HG03066 (cell line): ENCODE results near the gene PPP1R9B.

ENCODE experiments used
- ATAC-seq: cut with Tn5 transposase; IDR thresholded peaks from one replicate; pipeline ENCODE4 v1.9.1; 2021; ENCODE audit warnings: low read depth; ENCODE audit not compliant: unreplicated experiment

The PPP1R9B gene

GRCh38 chr17:50187751-50188530, 37.5 kb upstream of the PPP1R9B start:
- ATAC-seq, result no peak

GRCh38 chr17:50187394-50187725, 36.9 kb upstream of the PPP1R9B start:
- ATAC-seq, result no peak

- ATAC-seq, result no peak
Observed at GRCh38 chr17:50186661-50187393, 36.4 kb upstream of the PPP1R9B start.

GRCh38 chr17:50185631-50186471, 35.4 kb upstream of the PPP1R9B start:
- ATAC-seq, result no peak

- ATAC-seq, result no peak
Observed at GRCh38 chr17:50184611-50185398, 34.3 kb upstream of the PPP1R9B start.

DNA sequence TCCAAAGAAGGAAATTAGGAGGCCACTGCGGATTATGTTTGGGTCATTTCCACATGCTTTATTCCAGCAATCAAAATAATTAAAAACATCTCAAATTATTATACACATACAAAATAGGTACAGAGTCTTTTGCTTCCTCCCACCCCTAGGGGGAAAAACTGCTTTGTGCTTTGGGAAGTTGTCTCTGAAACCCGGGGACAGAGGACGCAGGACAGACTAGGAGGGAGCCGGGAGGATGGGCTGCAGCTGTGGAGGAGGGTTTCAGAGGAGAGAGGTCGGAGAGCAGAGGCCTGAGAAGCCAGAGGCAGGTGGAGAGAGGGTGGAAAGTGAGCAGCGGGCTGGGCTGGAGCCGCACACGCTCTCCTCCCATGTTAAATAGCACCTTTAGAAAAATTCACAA, 33.6 kb upstream of the PPP1R9B start:
- ATAC-seq, result no peak

DNA sequence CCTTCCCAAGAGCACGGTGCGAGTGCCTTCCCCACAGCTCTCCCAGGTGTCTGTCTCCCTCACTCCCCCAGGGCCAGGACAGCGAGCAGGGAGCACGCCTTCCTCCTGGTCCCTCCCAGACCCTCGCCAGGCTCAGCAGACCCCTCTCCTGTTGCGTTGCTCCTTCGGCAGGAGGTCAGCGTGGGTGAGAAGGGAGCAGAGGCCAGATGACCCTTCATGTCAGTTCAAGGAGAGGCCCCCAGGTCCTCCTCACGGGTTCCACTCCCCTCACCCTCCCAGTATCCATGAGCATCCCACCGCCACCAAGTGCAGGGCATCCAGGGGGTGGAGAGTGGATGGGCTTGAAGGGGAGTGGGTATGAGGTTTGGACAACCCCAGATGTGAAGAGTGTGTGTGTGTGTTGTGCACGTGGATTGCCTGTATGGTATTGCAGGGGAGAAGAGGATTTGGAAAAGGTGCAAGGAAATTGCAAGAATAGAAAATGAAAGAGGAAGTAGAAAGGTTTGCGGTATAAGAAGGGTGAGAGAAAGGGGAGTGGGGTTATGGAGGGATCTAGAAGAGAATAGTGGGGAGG, 33.0 kb upstream of the PPP1R9B start:
- ATAC-seq, result no peak

- no peak for ATAC-seq
Observed at GRCh38 chr17:50182783-50183420, 32.4 kb upstream of the PPP1R9B start.

DNA sequence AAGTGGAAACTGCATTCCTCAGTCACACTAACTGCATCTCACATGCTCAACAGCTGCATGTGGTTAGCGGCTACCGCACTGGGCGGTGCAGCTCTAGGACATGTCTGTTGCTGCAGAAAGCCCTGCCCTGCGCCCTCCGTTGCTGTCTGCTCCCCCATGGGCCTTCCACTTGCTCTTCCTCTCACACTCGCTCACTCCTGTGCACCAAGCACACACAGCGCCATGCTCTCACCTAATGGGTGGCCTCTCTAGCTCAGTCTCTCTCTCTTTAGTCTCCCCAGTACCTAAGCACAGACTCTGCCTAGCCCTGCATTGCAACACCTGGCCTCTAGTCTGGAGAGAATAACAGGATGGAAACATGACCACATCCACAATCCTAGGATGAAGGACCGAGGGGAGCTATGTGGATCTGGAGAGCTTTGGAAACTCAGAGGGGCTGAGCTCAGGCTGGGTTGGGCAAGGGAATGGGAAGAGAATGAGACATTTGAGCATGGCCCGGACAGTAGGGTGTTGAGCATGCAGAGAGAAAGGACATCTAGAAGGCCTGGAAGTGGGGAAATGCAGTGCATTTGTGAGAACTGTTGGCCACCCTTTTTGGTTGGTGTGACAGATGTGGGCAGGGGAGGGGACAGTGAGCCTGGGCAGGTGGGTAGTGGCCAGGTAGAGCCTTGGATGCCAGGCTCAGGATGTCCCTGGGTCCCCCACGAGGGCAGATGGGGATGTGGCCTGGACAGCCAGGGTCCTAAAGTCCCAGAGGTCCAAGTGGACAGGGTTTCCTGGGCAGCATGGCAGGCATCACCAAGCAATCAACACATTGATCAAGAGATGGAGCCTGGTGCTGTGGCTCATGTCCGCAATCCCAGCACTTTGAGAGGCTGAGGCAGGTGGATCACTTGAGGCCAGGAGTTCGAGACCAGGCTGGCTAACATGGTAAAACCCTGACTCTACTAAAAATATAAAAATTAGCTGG, 31.4 kb upstream of the PPP1R9B start:
- no peak for ATAC-seq

GRCh38 chr17:50181144-50181543, 30.7 kb upstream of the PPP1R9B start:
- no peak for ATAC-seq

GRCh38 chr17:50180620-50181019, 30.1 kb upstream of the PPP1R9B start:
- ATAC-seq, result no peak

- ATAC-seq, result no peak
Observed at GRCh38 chr17:50180111-50180510, 29.6 kb upstream of the PPP1R9B start.

- no peak for ATAC-seq
Observed at GRCh38 chr17:50177983-50178834, 27.7 kb upstream of the PPP1R9B start.

GRCh38 chr17:50177476-50177875, 27.0 kb upstream of the PPP1R9B start:
- ATAC-seq, result no peak

DNA sequence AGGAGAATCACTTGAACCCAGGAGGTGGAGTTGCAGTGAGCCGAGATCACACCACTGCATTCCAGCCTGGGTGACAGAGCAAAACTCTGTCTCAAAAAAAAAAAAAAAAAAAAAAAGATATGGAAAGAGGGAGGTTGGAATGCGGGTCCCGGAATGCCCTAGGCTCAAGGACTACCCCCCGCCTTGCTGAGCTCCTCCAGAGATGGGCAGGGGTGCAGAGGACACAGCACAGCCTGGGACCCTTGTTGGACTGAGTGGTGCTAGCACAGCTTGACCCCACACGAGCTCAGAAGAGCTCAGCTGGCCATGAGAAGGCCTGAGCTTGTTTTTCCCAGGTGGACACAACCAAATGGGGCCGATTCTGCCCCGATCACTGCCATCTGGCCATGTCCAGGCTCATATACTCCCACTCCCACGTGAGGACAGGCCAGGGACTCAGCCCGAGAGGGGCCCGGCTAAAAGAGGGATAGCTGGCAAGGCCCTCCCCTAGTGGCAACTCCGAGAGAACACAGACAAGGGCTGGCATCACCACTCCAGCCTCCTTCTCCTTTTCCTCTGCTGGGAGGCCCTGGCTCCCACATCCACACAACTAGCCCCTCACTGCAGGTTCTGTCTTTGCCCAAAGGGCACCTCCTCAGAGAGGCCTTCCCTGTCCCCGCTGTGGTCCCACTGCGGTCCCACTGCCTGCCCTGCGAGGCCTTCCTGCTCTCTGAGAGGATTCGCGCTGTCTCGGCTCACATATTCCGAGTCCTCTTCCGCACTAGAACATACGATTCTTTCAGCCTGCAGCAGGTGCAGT, 26.3 kb upstream of the PPP1R9B start:
- no peak for ATAC-seq

DNA sequence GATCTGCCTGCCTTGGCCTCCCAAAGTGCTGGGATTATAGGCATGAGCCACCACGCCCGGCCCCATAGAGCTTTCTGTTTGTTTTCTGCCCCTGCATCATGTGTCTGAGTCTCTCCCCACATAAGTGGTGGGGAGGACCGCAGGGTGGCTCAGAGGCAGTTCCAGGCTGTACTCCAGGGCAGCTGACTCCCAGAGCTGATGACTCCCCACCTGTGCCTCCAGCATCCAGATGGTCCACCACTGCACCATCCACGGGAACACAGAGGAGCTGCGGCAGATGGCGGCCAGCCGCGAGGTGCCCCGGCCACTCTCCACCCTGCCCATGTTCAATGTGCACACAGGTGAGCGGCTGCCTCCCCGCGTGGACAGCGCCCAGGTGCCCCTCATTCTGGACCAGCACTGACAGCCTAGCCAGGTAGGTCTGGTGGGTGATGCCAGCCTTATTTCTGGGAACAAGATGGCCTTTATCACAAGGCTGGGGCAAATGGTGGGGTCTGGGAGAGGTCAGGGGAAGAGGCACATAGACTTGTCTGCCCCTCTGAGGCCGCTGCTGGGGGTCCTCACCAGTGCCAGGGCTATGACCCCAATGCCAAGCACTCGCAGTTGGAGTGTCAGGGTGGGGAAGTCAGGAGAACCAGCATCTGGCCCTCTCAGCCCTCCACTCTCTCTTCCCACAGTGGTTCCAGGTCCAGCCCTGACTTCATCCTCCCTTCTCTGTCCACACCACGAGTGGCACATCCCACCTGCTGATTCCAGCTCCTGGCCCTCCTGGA, 24.7 kb upstream of the PPP1R9B start:
- no peak for ATAC-seq
